AG04449 (cell line): ENCODE results near the gene DUOXA2.
A peak's percentile ranks its signal among the peaks of the same experiment; 100 is the strongest.

ENCODE experiments used
- CTCF ChIA-PET: fragments of 350-600 bp; formaldehyde crosslinking; extraction: SDS; loops from one replicate; lab custom pipeline; 2021; ENCODE audit warnings: antibody characterized with exemption; lab: Yijun Ruan, JAX
- POLR2A ChIA-PET: fragments of 400-600, 350-600 bp; formaldehyde crosslinking; extraction: SDS; loops from one replicate; lab custom pipeline; 2020; ENCODE audit warnings: antibody characterized with exemption, inconsistent platforms; lab: Yijun Ruan, JAX
- DNase-seq: peaks from one replicate; pipeline ENCODE4 v3.0.0-alpha.2; 2010; ENCODE audit warnings: low read depth, low spot score
- H3K4me3 ChIP-seq: 2 replicates; pipeline ENCODE4 v1.5.1; 2011; ENCODE audit warnings: low read depth, mild to moderate bottlenecking, control low read depth, low read length
- TF ChIP-seq, protein P1 (sequence below): IDR thresholded peaks from one replicate; pipeline ENCODE4 v1.5.1; 2011; ENCODE audit warnings: mild to moderate bottlenecking, moderate library complexity, low read length, control low read depth, inconsistent platforms; ENCODE audit not compliant: insufficient read depth; ENCODE audit errors: missing control alignments

Gene DUOXA2

GRCh38 chr15:45157974-45158373 is 43.8 kb downstream of the DUOXA2 start:
- TF ChIP-seq, protein P1, sequence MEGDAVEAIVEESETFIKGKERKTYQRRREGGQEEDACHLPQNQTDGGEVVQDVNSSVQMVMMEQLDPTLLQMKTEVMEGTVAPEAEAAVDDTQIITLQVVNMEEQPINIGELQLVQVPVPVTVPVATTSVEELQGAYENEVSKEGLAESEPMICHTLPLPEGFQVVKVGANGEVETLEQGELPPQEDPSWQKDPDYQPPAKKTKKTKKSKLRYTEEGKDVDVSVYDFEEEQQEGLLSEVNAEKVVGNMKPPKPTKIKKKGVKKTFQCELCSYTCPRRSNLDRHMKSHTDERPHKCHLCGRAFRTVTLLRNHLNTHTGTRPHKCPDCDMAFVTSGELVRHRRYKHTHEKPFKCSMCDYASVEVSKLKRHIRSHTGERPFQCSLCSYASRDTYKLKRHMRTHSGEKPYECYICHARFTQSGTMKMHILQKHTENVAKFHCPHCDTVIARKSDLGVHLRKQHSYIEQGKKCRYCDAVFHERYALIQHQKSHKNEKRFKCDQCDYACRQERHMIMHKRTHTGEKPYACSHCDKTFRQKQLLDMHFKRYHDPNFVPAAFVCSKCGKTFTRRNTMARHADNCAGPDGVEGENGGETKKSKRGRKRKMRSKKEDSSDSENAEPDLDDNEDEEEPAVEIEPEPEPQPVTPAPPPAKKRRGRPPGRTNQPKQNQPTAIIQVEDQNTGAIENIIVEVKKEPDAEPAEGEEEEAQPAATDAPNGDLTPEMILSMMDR: no peak
- POLR2A ChIA-PET: interaction anchor here (0.5 to 1.3 kb wide), 2 partner anchors 28 to 42 kb away, joined by 3 to 4 read pairs; no protein-coding TSS in a partner anchor
- CTCF ChIA-PET: interaction anchor here (0.7 to 3.3 kb wide), 11 partner anchors 8 to 300 kb away, joined by 3 to 21 read pairs (median 5); no protein-coding TSS in a partner anchor
- H3K4me3 ChIP-seq: no peak overlapping the region
- DNase-seq: peak; percentile 37

DNA sequence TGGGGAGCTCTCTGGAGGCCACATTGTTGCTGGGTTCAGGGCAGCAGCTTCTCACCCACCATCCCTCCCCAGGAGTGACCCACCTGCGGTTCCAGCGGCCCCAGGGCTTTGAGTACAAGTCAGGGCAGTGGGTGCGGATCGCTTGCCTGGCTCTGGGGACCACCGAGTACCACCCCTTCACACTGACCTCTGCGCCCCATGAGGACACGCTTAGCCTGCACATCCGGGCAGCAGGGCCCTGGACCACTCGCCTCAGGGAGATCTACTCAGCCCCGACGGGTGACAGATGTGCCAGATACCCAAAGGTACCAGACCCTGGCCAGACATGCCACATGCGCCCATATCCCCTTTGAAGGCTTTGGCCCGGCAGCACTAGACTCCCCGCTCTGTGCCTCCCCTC is 47.5 kb downstream of the DUOXA2 start:
- DNase-seq: no peak
- H3K4me3 ChIP-seq: no peak overlapping the region
- ChIA-PET POLR2A (no interaction called here), CTCF (interaction anchor here (0.9 to 4.3 kb wide), 12 partner anchors 8 to 296 kb away, joined by 3 to 26 read pairs (median 4); partner anchors contain the start of gene SHF)
- TF ChIP-seq, protein P1: no peak

DNA sequence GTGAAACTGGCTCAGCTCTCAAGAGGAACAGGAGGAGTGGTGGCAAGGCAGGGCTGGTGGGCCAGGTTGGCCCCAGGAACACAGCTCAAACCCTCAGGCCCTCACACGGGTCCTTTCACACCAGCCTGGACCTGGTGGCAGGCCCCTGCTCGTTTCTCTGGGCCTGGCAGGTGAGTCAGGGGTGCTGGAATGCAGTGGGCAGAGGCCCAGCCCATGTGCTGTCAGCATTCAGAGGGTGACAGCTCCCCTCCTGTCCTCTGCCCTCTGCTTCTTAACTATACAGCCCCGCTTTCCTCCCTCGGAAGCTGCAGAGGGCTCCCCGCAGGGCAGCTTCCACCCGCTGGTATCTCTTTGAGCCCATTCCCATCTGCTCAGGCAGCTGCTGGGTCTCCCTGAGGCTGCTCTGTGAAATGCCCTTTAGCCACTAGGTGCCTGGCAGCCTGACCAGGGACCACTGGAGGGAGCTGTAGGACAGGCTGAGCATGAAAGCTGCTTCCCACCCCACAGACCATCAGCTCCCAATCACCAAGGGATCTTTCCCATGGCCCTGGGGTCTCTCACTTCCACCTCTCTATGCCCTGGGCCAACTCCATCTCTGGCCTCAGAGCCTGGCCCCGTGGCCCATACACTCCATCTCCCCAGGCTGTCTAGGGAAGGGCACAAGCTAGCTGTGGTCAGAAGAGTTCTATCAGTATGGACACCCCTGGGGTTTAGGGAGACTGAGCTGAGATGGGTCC is 48.8 kb downstream of the DUOXA2 start:
- TF ChIP-seq, protein P1: peak; percentile 98
- peak; percentile 46 for DNase-seq
- ChIA-PET CTCF (interaction anchor here (0.5 to 4.3 kb wide), 46 partner anchors 9 to 520 kb away, joined by 3 to 104 read pairs (median 5); a partner anchor contains a TSS), POLR2A (interaction anchor here (0.8 to 1.4 kb wide), 4 partner anchors 35 to 239 kb away, joined by 3 to 9 read pairs (median 7); a partner anchor contains a TSS)
- H3K4me3 ChIP-seq: no peak overlapping the region

- DNase-seq: no peak
- ChIA-PET CTCF (interaction anchor here (0.7 to 4.3 kb wide), 45 partner anchors 8 to 519 kb away, joined by 3 to 104 read pairs (median 5); partner anchors contain the start of gene SHF), POLR2A (interaction anchor here (0.8 to 1.4 kb wide), 5 partner anchors 35 to 239 kb away, joined by 3 to 9 read pairs (median 6); a partner anchor contains a TSS)
- H3K4me3 ChIP-seq: no peak overlapping the region
- TF ChIP-seq, protein P1: no peak
These were observed 49.4 kb downstream of the DUOXA2 start for GRCh38 chr15:45163508-45163856.

GRCh38 chr15:45164914-45165313 is 50.8 kb downstream of the DUOXA2 start:
- TF ChIP-seq, protein P1: no peak
- CTCF ChIA-PET: interaction anchor here (0.6 to 4.3 kb wide), 20 partner anchors 8 to 293 kb away, joined by 3 to 104 read pairs (median 6); partner anchors contain the start of gene SHF
- no peak overlapping the region for H3K4me3 ChIP-seq
- POLR2A ChIA-PET: interaction anchor here (1.3 kb wide), 1 partner anchor 237 kb away, joined by 3 read pairs; a partner anchor contains a TSS
- no peak for DNase-seq

DNA sequence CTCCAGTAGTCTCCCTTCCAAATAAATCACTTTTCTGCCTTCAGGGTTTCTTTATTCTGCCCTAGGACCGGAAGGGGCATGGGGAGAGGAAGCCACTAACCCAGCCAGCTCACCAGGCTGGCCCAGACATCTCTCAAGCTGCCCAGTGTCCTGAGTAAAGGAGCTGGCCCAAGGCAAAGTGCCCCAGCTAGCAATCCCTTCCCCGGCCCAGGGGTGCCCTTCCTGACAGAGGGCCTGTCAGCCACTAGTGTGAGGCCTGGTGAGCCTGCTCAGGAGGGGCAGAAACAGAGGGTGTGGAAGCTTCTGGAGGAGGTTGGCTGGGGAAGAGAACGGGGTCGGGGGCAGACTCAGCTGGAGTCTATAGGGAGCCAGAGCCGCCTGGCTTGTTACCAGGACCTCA is 51.4 kb downstream of the DUOXA2 start:
- ChIA-PET POLR2A (interaction anchor here (1.3 kb wide), 1 partner anchor 236 kb away, joined by 3 read pairs; a partner anchor contains a TSS), CTCF (interaction anchor here (0.6 to 4.1 kb wide), 12 partner anchors 8 to 292 kb away, joined by 3 to 104 read pairs (median 15); a partner anchor contains a TSS)
- TF ChIP-seq, protein P1: no peak
- no peak for DNase-seq
- no peak overlapping the region for H3K4me3 ChIP-seq
